H9 (cell line): Measurements from ENCODE around the gene SMAD6. TPM values are rescaled to one million over a fixed set of nuclear protein-coding genes. Genes with fewer than 3 reads are reported as not detected.

ENCODE experiments used
- DNase-seq: peaks from one replicate; pipeline ENCODE4 v3.0.0-alpha.2; 2017
- H2AFZ ChIP-seq: one replicate; pipeline ENCODE4 v1.6.1; 2013; ENCODE audit warnings: mild to moderate bottlenecking, low read length, control low read depth, moderate library complexity
- H2AK5ac ChIP-seq: 2 replicates; pipeline ENCODE4 v1.6.1; 2013; ENCODE audit warnings: low read length, control low read depth, mixed read lengths; ENCODE audit not compliant: insufficient read length
- H2BK120ac ChIP-seq: one replicate; pipeline ENCODE4 v1.6.1; 2013; ENCODE audit warnings: low read depth, mild to moderate bottlenecking, low read length, control low read depth, inconsistent platforms; ENCODE audit not compliant: poor library complexity, severe bottlenecking
- H2BK12ac ChIP-seq: 2 replicates; pipeline ENCODE4 v1.6.1; 2013; ENCODE audit warnings: low read length, control low read depth, mixed read lengths, low read depth; ENCODE audit not compliant: insufficient read length
- H2BK15ac ChIP-seq: 2 replicates; pipeline ENCODE4 v1.6.1; 2013; ENCODE audit warnings: low read depth, low read length, control low read depth
- H2BK20ac ChIP-seq: one replicate; pipeline ENCODE4 v1.6.1; 2013; ENCODE audit warnings: low read depth, mild to moderate bottlenecking, low read length, control low read depth, inconsistent platforms; ENCODE audit not compliant: poor library complexity, severe bottlenecking
- H2BK5ac ChIP-seq: 2 replicates; pipeline ENCODE4 v1.6.1; 2013; ENCODE audit warnings: low read length, control low read depth, mixed read lengths; ENCODE audit not compliant: insufficient read length
- H3K14ac ChIP-seq: 2 replicates; pipeline ENCODE4 v1.6.1; 2013; ENCODE audit warnings: low read length, control low read depth; ENCODE audit not compliant: insufficient read depth
- H3K18ac ChIP-seq: 2 replicates; pipeline ENCODE4 v1.6.1; 2013; ENCODE audit warnings: low read depth, mild to moderate bottlenecking, mixed read lengths, low read length, control low read depth; ENCODE audit not compliant: insufficient read length
- H3K23ac ChIP-seq: 2 replicates; pipeline ENCODE4 v1.6.1; 2013; ENCODE audit warnings: low read length, control low read depth, mixed read lengths, low read depth; ENCODE audit not compliant: insufficient read length
- H3K23me2 ChIP-seq: 2 replicates; pipeline ENCODE4 v1.6.1; 2013; ENCODE audit warnings: low read depth, mild to moderate bottlenecking, mixed read lengths, low read length, control low read depth; ENCODE audit not compliant: insufficient read length, poor library complexity, severe bottlenecking
- H3K27ac ChIP-seq: 2 replicates; pipeline ENCODE4 v1.5.1; 2013; ENCODE audit warnings: low read length, control low read depth, mixed read lengths, low read depth; ENCODE audit not compliant: insufficient read length
- H3K27me3 ChIP-seq: 2 replicates; pipeline ENCODE4 v1.6.1; 2013; ENCODE audit warnings: low read length, control low read depth, inconsistent platforms; ENCODE audit not compliant: insufficient read depth
- H3K4ac ChIP-seq: 2 replicates; pipeline ENCODE4 v1.6.1; 2013; ENCODE audit warnings: low read depth, mild to moderate bottlenecking, control low read depth, inconsistent platforms, low read length, moderate library complexity
- H3K4me1 ChIP-seq: 2 replicates; pipeline ENCODE4 v1.6.1; 2013; ENCODE audit warnings: low read length, control low read depth, inconsistent platforms; ENCODE audit not compliant: insufficient read depth
- H3K4me2 ChIP-seq: 2 replicates; pipeline ENCODE4 v1.6.1; 2013; ENCODE audit warnings: low read length, control low read depth, mixed read lengths; ENCODE audit not compliant: insufficient read length, insufficient read depth
- H3K56ac ChIP-seq: 2 replicates; pipeline ENCODE4 v1.6.1; 2013; ENCODE audit warnings: low read depth, mild to moderate bottlenecking, mixed read lengths, low read length, control low read depth; ENCODE audit not compliant: insufficient read length
- H3K79me1 ChIP-seq: 2 replicates; pipeline ENCODE4 v1.6.1; 2013; ENCODE audit warnings: low read depth, mild to moderate bottlenecking, moderate library complexity, low read length, control low read depth, inconsistent platforms; ENCODE audit not compliant: insufficient read depth, poor library complexity, severe bottlenecking
- H3K79me2 ChIP-seq: 2 replicates; pipeline ENCODE4 v1.6.1; 2013; ENCODE audit warnings: low read length, control low read depth, inconsistent platforms; ENCODE audit not compliant: insufficient read depth
- H3K9ac ChIP-seq: 2 replicates; pipeline ENCODE4 v1.6.1; 2013; ENCODE audit warnings: low read length, control low read depth, mixed read lengths; ENCODE audit not compliant: insufficient read length; ENCODE audit errors: extremely low read depth
- H3K9me3 ChIP-seq: one replicate; pipeline ENCODE4 v1.6.1; 2013; ENCODE audit warnings: low read depth, low read length, inconsistent platforms; ENCODE audit not compliant: control insufficient read depth
- H3T11ph ChIP-seq: one replicate; pipeline ENCODE4 v1.6.1; 2013; ENCODE audit warnings: mild to moderate bottlenecking, low read length, control low read depth, inconsistent platforms
- H4K20me1 ChIP-seq: one replicate; pipeline ENCODE4 v1.6.1; 2013; ENCODE audit not compliant: control insufficient read depth, insufficient read length, insufficient read depth
- H4K5ac ChIP-seq: 2 replicates; pipeline ENCODE4 v1.6.1; 2013; ENCODE audit warnings: low read depth, mild to moderate bottlenecking, mixed read lengths, low read length, control low read depth; ENCODE audit not compliant: insufficient read length
- H4K8ac ChIP-seq: replicated peaks from 2 replicates; pipeline ENCODE4 v1.6.1; 2013; ENCODE audit warnings: low read length, control low read depth, mixed read lengths, low read depth; ENCODE audit not compliant: insufficient read length
- H4K91ac ChIP-seq: 2 replicates; pipeline ENCODE4 v1.6.1; 2013; ENCODE audit warnings: low read depth, mild to moderate bottlenecking, moderate library complexity, mixed read lengths, low read length, control low read depth; ENCODE audit not compliant: insufficient read length
- H3K27ac Mint-ChIP-seq, 3 experiments: 2 replicates in 2 of 3; 3 replicates in 1 of 3; pipeline ENCODE4 v1.8.0; 2020 to 2021; ENCODE audit warnings: mixed read lengths in 3 of 3, mild to moderate bottlenecking in 1 of 3, moderate library complexity in 1 of 3
- H3K27me3 Mint-ChIP-seq: 2 replicates; pipeline ENCODE4 v1.8.0; 2021; ENCODE audit warnings: low read depth, mild to moderate bottlenecking, moderate library complexity, mixed read lengths
- H3K36me3 Mint-ChIP-seq, 3 experiments: 2 replicates in 2 of 3; 3 replicates in 1 of 3; pipeline ENCODE4 v1.8.0; 2020 to 2021; ENCODE audit warnings: low read depth in 3 of 3, mixed read lengths in 3 of 3; ENCODE audit not compliant: insufficient read depth in 1 of 3
- H3K4me1 Mint-ChIP-seq, 2 experiments: 2 replicates each; pipeline ENCODE4 v1.8.0; 2020; ENCODE audit warnings: mixed read lengths in 2 of 2
- H3K4me3 Mint-ChIP-seq, 2 experiments: 2 replicates in 1 of 2; 3 replicates in 1 of 2; pipeline ENCODE4 v1.8.0; 2020 to 2021; ENCODE audit warnings: mild to moderate bottlenecking in 2 of 2, mixed read lengths in 2 of 2, moderate library complexity in 1 of 2
- H3K9me3 Mint-ChIP-seq, 2 experiments: 2 replicates in 1 of 2; 3 replicates in 1 of 2; pipeline ENCODE4 v1.8.0; 2020; ENCODE audit warnings: mild to moderate bottlenecking in 2 of 2, mixed read lengths in 2 of 2, moderate library complexity in 1 of 2
- WGBS: extraction: QIAGEN DNeasy Blood & Tissue Kit; methylation state at CpG from one replicate; pipeline ENCODE4 v1.1.7; 2013; ENCODE audit warnings: missing lambda C conversion rate, low lambda C conversion rate, mixed read lengths; ENCODE audit not compliant: insufficient read length; ENCODE audit errors: extremely low coverage; 5-methylcytosine and 5-hydroxymethylcytosine counted together
- total RNA-seq: library from RNA; stranded (reverse); gene quantifications from 2 replicates; pipeline ENCODE4 v1.2.1, GENCODE V29; 2021
- TF ChIP-seq, protein P1 (sequence below): fragments of 200-600 bp; sonication (generic); conservative IDR thresholded peaks from 3 replicates; pipeline ENCODE4 v1.8.0; 2021; ENCODE audit warnings: antibody characterized with exemption, mild to moderate bottlenecking

SMAD6 gene
- total RNA-seq, 1 experiment from 2014 or later, result 6.0 TPM

DNA sequence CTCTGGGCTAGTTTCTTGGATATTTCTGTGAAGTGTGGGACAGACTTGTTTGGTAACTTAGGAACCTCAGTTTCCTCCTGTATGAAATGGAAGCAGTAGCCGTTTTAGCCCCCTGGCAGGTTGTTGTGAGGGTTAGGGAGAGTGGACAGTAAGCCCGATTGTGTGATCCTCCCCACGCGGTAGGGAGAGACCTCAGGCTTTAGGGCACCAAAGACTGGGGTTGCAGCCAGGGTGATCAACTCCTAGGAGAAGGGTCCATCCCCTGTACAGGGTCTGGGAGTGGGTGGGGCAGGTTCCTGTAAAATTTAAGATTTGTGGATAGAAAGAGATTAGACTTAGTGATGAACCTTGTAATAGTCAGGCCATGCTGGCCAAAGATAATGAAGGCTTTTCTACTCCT, 120.5 kb downstream of the SMAD6 start:
- Mint-ChIP-seq H3K27ac (no peak overlapping the region; a peak in 1 of 7 replicates), H3K4me3 (no peak overlapping the region), H3K27me3 (peaks cover 6% of the 10 kb centered on the region), H3K36me3 (no peaks in the 10 kb centered on the region), H3K9me3 (no peaks in the 10 kb centered on the region), H3K4me1 (peaks cover 25 to 28% of the 10 kb centered on the region in 2 experiments)
- no peak overlapping the region for H2BK20ac ChIP-seq
- H4K20me1 ChIP-seq, result no peaks in the 10 kb centered on the region
- TF ChIP-seq, protein P1, sequence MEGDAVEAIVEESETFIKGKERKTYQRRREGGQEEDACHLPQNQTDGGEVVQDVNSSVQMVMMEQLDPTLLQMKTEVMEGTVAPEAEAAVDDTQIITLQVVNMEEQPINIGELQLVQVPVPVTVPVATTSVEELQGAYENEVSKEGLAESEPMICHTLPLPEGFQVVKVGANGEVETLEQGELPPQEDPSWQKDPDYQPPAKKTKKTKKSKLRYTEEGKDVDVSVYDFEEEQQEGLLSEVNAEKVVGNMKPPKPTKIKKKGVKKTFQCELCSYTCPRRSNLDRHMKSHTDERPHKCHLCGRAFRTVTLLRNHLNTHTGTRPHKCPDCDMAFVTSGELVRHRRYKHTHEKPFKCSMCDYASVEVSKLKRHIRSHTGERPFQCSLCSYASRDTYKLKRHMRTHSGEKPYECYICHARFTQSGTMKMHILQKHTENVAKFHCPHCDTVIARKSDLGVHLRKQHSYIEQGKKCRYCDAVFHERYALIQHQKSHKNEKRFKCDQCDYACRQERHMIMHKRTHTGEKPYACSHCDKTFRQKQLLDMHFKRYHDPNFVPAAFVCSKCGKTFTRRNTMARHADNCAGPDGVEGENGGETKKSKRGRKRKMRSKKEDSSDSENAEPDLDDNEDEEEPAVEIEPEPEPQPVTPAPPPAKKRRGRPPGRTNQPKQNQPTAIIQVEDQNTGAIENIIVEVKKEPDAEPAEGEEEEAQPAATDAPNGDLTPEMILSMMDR, result no peak
- H3K23me2 ChIP-seq, result no peaks in the 10 kb centered on the region
- no peak overlapping the region for H4K8ac ChIP-seq
- no peak overlapping the region for H3T11ph ChIP-seq
- H3K9ac ChIP-seq, result no peak overlapping the region
- H2AK5ac ChIP-seq, result no peak overlapping the region
- no peak overlapping the region for H3K56ac ChIP-seq
- no peak overlapping the region for H4K91ac ChIP-seq
- no peak overlapping the region for H3K4me2 ChIP-seq
- no peaks in the 10 kb centered on the region for H3K79me2 ChIP-seq
- H3K27me3 ChIP-seq, result no peaks in the 10 kb centered on the region
- H3K27ac ChIP-seq, result no peak overlapping the region
- no peak overlapping the region for H3K14ac ChIP-seq
- peaks cover 3% of the 10 kb centered on the region; the same call in 1 of the 2 replicates for H3K4me1 ChIP-seq
- no peak overlapping the region for H3K23ac ChIP-seq
- no peak overlapping the region for H2BK12ac ChIP-seq
- no peak overlapping the region for H2BK120ac ChIP-seq
- no peak overlapping the region for H2BK5ac ChIP-seq
- no peak overlapping the region for H2BK15ac ChIP-seq
- no peak for DNase-seq
- H3K9me3 ChIP-seq, result no peaks in the 10 kb centered on the region
- H4K5ac ChIP-seq, result no peak overlapping the region
- H3K79me1 ChIP-seq, result no peaks in the 10 kb centered on the region
- H3K18ac ChIP-seq, result no peak overlapping the region
- WGBS, result no CpG with 5 or more reads among the region's 4 CpGs
- no peak overlapping the region for H3K4ac ChIP-seq
- H2AFZ ChIP-seq, result no peak overlapping the region
